ENCODE data around the gene HYAL1. TPM values are rescaled to one million over a fixed set of nuclear protein-coding genes. Genes with fewer than 3 reads are reported as not detected.

The HYAL1 gene
- total RNA-seq, 1 experiment from 2014 or later: 0.37 TPM

GRCh38 chr3:50297384-50297775 lies 6.0 kb downstream of the HYAL1 start:
- no TSS peak for BruUV-seq (replicated peaks)
- intact Hi-C loops (cut with micrococcal nuclease; ENCODE audit: unreplicated experiment): no loop called here

DNA sequence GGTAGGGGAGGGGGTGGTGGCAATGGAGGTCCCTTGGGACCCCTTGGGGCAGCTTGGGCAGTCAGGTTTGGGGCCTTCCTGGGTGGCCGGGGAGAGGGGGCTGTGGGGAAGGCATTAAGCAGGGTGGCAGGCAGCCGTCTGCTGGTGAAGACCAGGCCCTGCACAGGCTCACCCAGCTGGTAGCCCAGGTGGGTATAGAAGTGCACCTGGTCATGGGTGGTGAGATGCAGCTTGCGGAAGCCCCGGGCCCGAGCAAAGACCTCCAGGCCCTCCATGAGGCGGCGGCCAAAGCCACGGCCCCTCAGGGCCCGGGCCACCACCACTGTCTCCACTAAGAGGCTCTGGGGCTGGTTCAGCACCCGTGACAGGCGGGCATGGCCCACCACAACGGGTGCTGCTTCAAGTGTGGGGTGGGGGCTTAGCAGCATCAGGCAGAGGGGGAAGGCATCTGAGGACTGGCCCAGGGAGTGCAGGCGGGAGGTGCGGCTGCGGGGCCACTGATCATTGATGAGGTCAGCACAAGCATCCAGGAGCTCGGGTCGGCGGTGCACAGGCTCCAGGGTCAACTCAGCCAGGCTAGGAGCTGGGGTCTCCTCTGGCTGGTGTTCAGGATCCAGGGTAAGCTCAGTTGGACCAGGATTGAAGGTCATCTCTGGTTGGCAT lies 6.5 kb downstream of the HYAL1 start:
- Histone ChIP-seq H3K9me3 (ENCODE audit: low read depth, low read length, poor library complexity, severe bottlenecking) (no peaks in the 10 kb centered on the region), H3K27me3 (replicated peaks; ENCODE audit: insufficient read depth, low read depth, low read length, poor library complexity) (no peaks in the 10 kb centered on the region), H3K4me3 (ENCODE audit: low read depth, low read length, poor library complexity, severe bottlenecking) (no peak overlapping the region), H3K4me1 (ENCODE audit: insufficient read depth, low read length, poor library complexity, severe bottlenecking) (peaks cover 5% of the 10 kb centered on the region), H3K36me3 (ENCODE audit: insufficient read depth, low read length, poor library complexity, severe bottlenecking) (no peaks in the 10 kb centered on the region), H3K27ac (ENCODE audit: low read depth, low read length, poor library complexity, severe bottlenecking) (no peak overlapping the region)
- TF ChIP-seq, protein P1, sequence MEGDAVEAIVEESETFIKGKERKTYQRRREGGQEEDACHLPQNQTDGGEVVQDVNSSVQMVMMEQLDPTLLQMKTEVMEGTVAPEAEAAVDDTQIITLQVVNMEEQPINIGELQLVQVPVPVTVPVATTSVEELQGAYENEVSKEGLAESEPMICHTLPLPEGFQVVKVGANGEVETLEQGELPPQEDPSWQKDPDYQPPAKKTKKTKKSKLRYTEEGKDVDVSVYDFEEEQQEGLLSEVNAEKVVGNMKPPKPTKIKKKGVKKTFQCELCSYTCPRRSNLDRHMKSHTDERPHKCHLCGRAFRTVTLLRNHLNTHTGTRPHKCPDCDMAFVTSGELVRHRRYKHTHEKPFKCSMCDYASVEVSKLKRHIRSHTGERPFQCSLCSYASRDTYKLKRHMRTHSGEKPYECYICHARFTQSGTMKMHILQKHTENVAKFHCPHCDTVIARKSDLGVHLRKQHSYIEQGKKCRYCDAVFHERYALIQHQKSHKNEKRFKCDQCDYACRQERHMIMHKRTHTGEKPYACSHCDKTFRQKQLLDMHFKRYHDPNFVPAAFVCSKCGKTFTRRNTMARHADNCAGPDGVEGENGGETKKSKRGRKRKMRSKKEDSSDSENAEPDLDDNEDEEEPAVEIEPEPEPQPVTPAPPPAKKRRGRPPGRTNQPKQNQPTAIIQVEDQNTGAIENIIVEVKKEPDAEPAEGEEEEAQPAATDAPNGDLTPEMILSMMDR (conservative IDR thresholded peaks at IDR 0.05; ENCODE audit: low read depth, low read length): no peak
- no peak for TF ChIP-seq EZH2 (IDR thresholded peaks at IDR 0.05; ENCODE audit: borderline replicate concordance, low read depth, low read length, poor library complexity, severe bottlenecking)
- ChIA-PET POLR2A (ENCODE audit: low non-redundant PET) (no interaction called here), CTCF (no interaction called here)
- no TSS peak for BruUV-seq (replicated peaks)
- DNase-seq (ENCODE audit: low spot score): no peak
- intact Hi-C loops (cut with micrococcal nuclease; ENCODE audit: unreplicated experiment): no loop called here

More at GRCh38 chr3:50297384-50297775, 6.0 kb downstream of the HYAL1 start:
- H3K27me3 ChIP-seq (replicated peaks; ENCODE audit: insufficient read depth, low read depth, low read length, poor library complexity): no peaks in the 10 kb centered on the region
- DNase-seq (ENCODE audit: low spot score): no peak
- ChIA-PET POLR2A (ENCODE audit: low non-redundant PET) (no interaction called here), CTCF (no interaction called here)
- peaks cover 5% of the 10 kb centered on the region for H3K4me1 ChIP-seq (ENCODE audit: insufficient read depth, low read length, poor library complexity, severe bottlenecking)
- H3K36me3 ChIP-seq (ENCODE audit: insufficient read depth, low read length, poor library complexity, severe bottlenecking): no peaks in the 10 kb centered on the region
- TF ChIP-seq, protein P1 (conservative IDR thresholded peaks at IDR 0.05; ENCODE audit: low read depth, low read length): no peak
- no peak for TF ChIP-seq EZH2 (IDR thresholded peaks at IDR 0.05; ENCODE audit: borderline replicate concordance, low read depth, low read length, poor library complexity, severe bottlenecking)
- no peaks in the 10 kb centered on the region for H3K9me3 ChIP-seq (ENCODE audit: low read depth, low read length, poor library complexity, severe bottlenecking)
- H3K4me3 ChIP-seq (ENCODE audit: low read depth, low read length, poor library complexity, severe bottlenecking): no peak overlapping the region
- H3K27ac ChIP-seq (ENCODE audit: low read depth, low read length, poor library complexity, severe bottlenecking): no peak overlapping the region

GRCh38 chr3:50295553-50296431 lies 7.6 kb downstream of the HYAL1 start:
- ChIA-PET CTCF (no interaction called here), POLR2A (ENCODE audit: low non-redundant PET) (no interaction called here)
- intact Hi-C loops (cut with micrococcal nuclease; ENCODE audit: unreplicated experiment): no loop called here
- Histone ChIP-seq H3K27ac (ENCODE audit: low read depth, low read length, poor library complexity, severe bottlenecking) (no peak overlapping the region), H3K4me1 (ENCODE audit: insufficient read depth, low read length, poor library complexity, severe bottlenecking) (peaks cover 5% of the 10 kb centered on the region), H3K36me3 (ENCODE audit: insufficient read depth, low read length, poor library complexity, severe bottlenecking) (no peaks in the 10 kb centered on the region), H3K4me3 (ENCODE audit: low read depth, low read length, poor library complexity, severe bottlenecking) (no peak overlapping the region), H3K27me3 (replicated peaks; ENCODE audit: insufficient read depth, low read depth, low read length, poor library complexity) (no peaks in the 10 kb centered on the region), H3K9me3 (ENCODE audit: low read depth, low read length, poor library complexity, severe bottlenecking) (no peaks in the 10 kb centered on the region)
- TF ChIP-seq, protein P1 (conservative IDR thresholded peaks at IDR 0.05; ENCODE audit: low read depth, low read length): no peak
- no peak for TF ChIP-seq EZH2 (IDR thresholded peaks at IDR 0.05; ENCODE audit: borderline replicate concordance, low read depth, low read length, poor library complexity, severe bottlenecking)
- no TSS peak for BruUV-seq (replicated peaks)
- DNase-seq (ENCODE audit: low spot score): no peak

Measured in A673 (cell line).